Karpas-422 (cell line): ENCODE data around the gene RFX3. TPM values are rescaled to one million over a fixed set of nuclear protein-coding genes. Genes with fewer than 3 reads are reported as not detected.

Experiments used
- DNase-seq: peaks from one replicate; pipeline ENCODE4 v3.0.0-alpha.2; 2015
- H2AFZ ChIP-seq: fragments of 200-600 bp; sonication (generic); 2 replicates; pipeline ENCODE4 v1.6.1; 2014; ENCODE audit warnings: antibody characterized with exemption, low read length, mixed read lengths
- H3K27ac ChIP-seq: fragments of 200-600 bp; sonication (generic); 2 replicates; pipeline ENCODE4 v1.5.1; 2014; ENCODE audit warnings: mild to moderate bottlenecking, low read length, moderate library complexity
- H3K27me3 ChIP-seq: fragments of 200-600 bp; sonication (generic); 2 replicates; pipeline ENCODE4 v1.6.1; 2014; ENCODE audit warnings: low read length, mixed read lengths
- H3K36me3 ChIP-seq: fragments of 200-600 bp; sonication (generic); 2 replicates; pipeline ENCODE4 v1.6.1; 2014; ENCODE audit warnings: low read length, mixed read lengths; ENCODE audit not compliant: insufficient read depth
- H3K4me1 ChIP-seq: fragments of 200-600 bp; sonication (generic); 2 replicates; pipeline ENCODE4 v1.6.1; 2014; ENCODE audit warnings: mild to moderate bottlenecking, low read length, mixed read lengths
- H3K4me2 ChIP-seq: fragments of 200-600 bp; sonication (generic); 2 replicates; pipeline ENCODE4 v1.6.1; 2014; ENCODE audit warnings: low read length, low read depth, mild to moderate bottlenecking; ENCODE audit not compliant: poor library complexity, severe bottlenecking
- H3K4me3 ChIP-seq: fragments of 200-600 bp; sonication (generic); 2 replicates; pipeline ENCODE4 v1.5.1; 2014; ENCODE audit warnings: mild to moderate bottlenecking, antibody characterized with exemption, low read length, mixed read lengths
- H3K79me2 ChIP-seq: fragments of 200-600 bp; sonication (generic); 2 replicates; pipeline ENCODE4 v1.6.1; 2014; ENCODE audit warnings: mild to moderate bottlenecking, low read length, mixed read lengths
- H3K9ac ChIP-seq: fragments of 200-600 bp; sonication (generic); 2 replicates; pipeline ENCODE4 v1.6.0; 2014; ENCODE audit warnings: low read length
- H3K9me2 ChIP-seq: fragments of 200-600 bp; sonication (generic), shearing (Covaris generic); replicated peaks from 2 replicates; pipeline ENCODE4 v1.6.0; 2014; ENCODE audit warnings: mild to moderate bottlenecking, low read length, moderate library complexity; ENCODE audit not compliant: insufficient read depth
- H3K9me3 ChIP-seq: fragments of 300-700, 200-600 bp; sonication (generic); 2 replicates; pipeline ENCODE4 v1.6.1; 2014; ENCODE audit warnings: low read length, mixed read lengths
- H4K20me1 ChIP-seq: fragments of 200-600 bp; sonication (generic); 2 replicates; pipeline ENCODE4 v1.6.1; 2014; ENCODE audit warnings: mild to moderate bottlenecking, antibody characterized with exemption, low read length, low read depth; ENCODE audit not compliant: insufficient read depth
- total RNA-seq: library from RNA; depleted of rRNA; stranded (reverse); fragments of >200 nt; shearing (Covaris generic); gene quantifications from 2 replicates; pipeline ENCODE4 v1.2.3, GENCODE V29; 2014; ENCODE audit warnings: low replicate concordance

Gene RFX3
- total RNA-seq, 1 experiment from 2014 or later, result 24.3 TPM

GRCh38 chr9:3170819-3171218 is 355.0 kb downstream of the RFX3 start:
- Histone ChIP-seq H4K20me1 (no peaks in the 10 kb centered on the region), H3K27me3 (no peaks in the 10 kb centered on the region), H2AFZ (no peak overlapping the region), H3K9me2 (no peaks in the 10 kb centered on the region), H3K36me3 (no peaks in the 10 kb centered on the region), H3K79me2 (no peaks in the 10 kb centered on the region), H3K27ac (no peak overlapping the region), H3K4me1 (no peaks in the 10 kb centered on the region), H3K4me2 (no peak overlapping the region), H3K9me3 (no peaks in the 10 kb centered on the region), H3K4me3 (no peak overlapping the region), H3K9ac (no peak overlapping the region)
- no peak for DNase-seq
